GM21360 (cell line): ENCODE measurements around the gene MCRS1.
"Not testable (repeated sequence)": the region's sequence is repeated elsewhere in the genome, so short reads cannot be mapped to it uniquely, and the experiment has no call there.

Experiments
- ATAC-seq: cut with Tn5 transposase; IDR thresholded peaks from one replicate; pipeline ENCODE4 v1.9.1; 2021; ENCODE audit warnings: mild to moderate bottlenecking, moderate library complexity; ENCODE audit not compliant: unreplicated experiment

The MCRS1 gene

DNA sequence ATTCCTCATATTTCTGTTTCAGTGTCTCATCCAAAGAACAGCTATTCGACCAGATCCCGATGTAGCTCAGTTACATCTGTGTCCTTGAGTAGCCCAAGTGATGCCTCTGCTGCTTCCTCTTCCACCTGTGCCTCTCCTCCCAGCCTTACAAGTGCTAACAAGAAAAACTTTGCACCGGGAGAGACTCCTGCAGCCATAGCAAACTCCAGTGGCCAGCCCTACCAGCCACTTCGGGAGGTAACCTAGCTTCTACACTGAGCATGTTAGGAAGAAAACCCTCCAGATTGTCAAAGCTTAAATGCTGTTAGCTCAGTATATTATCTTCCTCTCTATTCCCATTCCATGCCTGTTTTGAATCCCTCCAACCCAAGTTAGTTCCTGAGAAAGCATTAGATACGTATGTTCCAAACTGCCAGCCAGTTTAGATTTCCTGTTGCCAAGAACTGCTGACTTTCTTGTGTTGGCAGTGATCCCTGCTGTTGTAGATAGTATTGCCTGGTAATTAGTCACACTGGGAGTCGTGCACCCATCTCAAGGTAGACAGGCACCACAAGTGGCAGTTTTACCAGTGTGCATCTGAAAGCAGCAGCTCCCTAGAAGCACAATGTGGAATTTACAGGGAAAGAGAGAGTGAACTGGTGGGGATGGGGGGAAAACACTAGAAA lies 43.1 kb downstream of the MCRS1 start:
- no peak for ATAC-seq

DNA sequence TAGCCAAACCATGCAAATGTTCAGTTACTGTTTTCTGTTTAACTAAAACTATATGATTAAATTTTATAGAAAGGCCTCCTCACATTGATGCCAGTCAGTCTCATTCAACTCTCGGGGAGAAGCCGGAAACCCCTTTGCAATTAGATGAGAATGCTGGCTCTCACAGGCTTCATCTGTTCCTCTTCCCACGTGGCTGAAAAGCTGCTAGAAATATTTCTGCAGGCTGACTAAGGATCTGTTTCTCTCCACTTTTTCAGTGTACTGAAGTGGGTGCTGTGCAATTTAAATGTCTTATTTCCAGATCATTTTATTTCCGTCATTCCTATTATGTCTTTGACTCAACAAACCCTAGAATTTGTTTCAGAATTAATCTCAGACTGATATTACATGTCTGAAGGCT lies 46.6 kb downstream of the MCRS1 start:
- no peak for ATAC-seq

DNA sequence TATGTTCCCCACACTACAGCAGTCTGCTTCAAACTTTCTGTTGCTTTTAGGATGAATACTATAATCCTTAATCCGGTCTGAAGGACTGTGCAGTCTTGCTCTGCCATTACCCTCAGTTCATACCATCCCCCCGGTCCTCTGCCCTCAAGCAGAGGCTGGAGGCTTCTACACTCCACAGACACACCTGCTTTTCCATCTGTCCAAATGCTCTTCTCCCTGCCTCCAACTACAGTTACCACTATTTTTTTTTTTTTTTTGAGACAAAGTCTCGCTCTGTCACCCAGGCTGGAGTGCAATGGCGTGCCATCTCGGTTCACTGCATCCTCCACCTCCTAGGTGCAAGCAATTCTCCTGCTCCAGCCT lies 48.4 kb downstream of the MCRS1 start:
- no peak for ATAC-seq

DNA sequence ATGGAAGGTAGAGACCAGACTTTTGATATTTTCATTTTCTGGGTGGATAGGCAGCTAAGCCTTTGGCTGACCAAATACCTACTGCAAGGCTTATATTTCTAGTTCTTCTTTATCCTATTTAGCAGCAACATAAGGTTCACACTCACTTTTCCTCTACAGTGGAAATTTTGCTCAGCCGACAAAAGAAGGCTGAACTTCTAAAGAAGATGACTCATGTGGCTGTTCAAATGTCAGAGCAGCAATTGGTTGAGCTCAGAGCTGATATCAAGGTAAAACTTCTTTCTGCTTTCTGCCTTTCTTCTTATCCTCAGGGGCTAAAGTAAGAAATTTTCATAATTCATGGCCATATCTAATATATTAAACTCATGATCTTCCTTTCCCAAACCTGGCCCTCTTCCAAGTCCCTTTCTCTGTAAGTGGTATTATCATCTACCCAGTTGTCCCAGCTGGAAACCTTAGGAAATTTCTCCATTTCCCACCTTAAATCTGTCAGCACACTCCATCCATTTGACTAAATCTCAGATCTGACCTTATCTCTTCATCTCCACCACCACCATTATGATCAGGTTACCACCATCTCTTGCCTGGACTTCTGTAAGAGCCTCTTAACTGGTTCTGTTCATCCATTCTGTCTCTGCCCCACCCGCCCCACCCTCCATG lies 48.9 kb downstream of the MCRS1 start:
- no peak for ATAC-seq

DNA sequence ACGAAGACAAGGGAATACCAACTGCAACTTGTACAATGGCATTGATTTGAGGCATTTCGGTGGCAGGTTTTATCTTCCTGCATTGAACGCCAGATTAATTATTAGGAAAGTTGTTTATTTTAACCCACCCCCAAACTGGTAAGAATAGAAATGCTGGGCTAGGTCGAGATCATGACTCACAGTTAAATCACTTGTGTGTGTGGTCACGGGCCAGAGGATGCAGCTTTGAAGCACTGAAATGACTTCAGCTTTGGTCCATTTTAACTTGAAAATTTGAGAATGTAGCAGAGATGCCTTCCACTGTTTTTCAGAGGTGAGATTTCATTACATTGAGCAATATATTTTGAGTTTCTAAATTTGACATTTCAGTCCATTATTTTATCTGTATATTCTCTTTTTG lies 52.7 kb downstream of the MCRS1 start:
- no peak for ATAC-seq

DNA sequence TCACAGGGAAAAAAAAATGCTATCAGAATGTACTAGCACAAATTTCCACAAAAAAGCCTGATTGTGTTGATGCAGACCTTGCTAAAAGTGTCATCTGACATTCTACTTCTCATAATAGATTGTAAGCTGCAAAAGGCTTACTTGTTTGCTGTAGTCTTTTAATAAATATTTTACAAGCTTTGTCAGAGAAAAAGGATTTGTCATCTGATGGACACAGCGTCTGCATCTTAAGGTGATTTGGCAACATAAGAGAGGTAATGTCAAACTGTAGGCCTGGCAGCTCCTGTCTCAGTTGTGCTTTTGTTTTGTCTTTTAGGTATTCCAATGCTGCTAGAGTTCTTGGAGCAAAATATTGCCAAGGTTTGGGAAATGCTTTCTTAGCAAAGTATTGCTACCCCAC lies 55.4 kb downstream of the MCRS1 start:
- no peak for ATAC-seq

DNA sequence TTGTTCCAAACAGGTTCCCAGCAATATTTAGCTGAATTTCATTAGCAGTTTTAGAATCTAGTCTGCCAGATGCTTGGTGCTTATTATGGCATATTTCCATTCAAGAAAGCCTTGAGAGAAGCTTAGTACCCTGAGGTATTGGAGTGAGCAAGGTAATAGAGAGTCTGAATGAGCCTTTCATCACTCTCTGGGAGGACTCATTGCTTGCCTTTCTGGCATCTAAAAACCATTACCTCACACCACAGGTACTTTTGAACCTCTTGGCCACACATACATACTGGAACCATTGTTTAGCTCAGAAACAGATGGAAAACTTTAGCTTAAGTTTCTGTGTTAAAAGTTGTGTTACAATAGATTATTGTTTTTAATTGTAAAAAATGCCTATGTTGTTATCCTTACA lies 56.5 kb downstream of the MCRS1 start:
- no peak for ATAC-seq

DNA sequence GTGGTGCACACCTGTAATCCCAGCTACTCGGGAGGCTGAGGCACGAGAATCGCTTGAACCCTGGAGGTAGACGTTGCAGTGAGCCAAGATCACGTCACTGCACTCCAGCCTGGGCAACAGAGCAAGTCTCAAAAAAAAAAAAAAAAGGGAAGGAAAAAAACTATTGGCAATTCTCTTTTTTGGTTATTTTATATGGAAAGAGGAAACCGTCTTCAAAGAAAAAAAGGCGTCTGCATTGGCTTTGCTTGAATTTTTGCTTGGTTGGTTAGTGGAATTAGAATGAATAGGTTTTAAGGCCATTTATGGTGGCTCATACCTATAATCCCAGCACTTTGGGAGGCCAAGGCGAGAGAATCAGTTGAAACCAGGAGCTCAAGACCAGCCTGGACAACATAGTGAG lies 58.3 kb downstream of the MCRS1 start:
- ATAC-seq: not testable (repeated sequence)
